ENCODE data around the gene ERO1B.

DNA sequence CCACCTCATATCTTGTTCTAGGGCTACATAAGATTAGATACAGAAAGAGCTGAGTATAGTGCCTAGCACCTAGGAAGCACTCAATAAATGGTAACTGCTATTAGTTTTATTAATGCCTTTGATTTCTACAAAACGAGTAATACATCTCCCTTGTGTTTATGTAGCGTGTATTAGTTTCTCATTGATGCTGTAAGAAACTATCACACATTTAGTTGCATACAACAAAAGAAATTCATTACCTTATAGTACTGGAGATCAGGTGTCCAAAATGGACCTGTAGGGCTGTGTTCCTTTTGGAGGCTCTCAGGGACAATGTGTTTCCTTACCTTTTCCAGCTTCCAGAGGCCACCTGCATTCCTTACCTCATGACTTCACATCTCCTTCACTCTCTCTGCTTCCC is 961 bp upstream of the ERO1B start:
- TF ChIP-seq ZNF121 (CRISPR knock-in tag; IDR thresholded peaks at IDR 0.05) (no peak), SPEN (CRISPR knock-in tag; IDR thresholded peaks at IDR 0.05; ENCODE audit: low read depth) (no peak), CHD2 (IDR thresholded peaks at IDR 0.05; ENCODE audit: low read depth, low read length) (no peak), HMG20B (CRISPR knock-in tag; conservative IDR thresholded peaks at IDR 0.05) (no peak), ZNF788 (CRISPR knock-in tag; IDR thresholded peaks at IDR 0.05; ENCODE audit: borderline replicate concordance) (no peak), PHF8 (CRISPR knock-in tag; IDR thresholded peaks at IDR 0.05) (no peak), PCBP1 (IDR thresholded peaks at IDR 0.05; ENCODE audit: borderline replicate concordance, low read depth, low read length) (no peak), CEBPB (IDR thresholded peaks at IDR 0.05; ENCODE audit: borderline replicate concordance, low read depth, low read length) (no peak), ZNF274 (CRISPR knock-in tag; IDR thresholded peaks at IDR 0.05) (no peak), ARNT (IDR thresholded peaks at IDR 0.05) (no peak), POLR2A (IDR thresholded peaks at IDR 0.05; ENCODE audit: insufficient read depth in 1 of 2, low read depth in 2 of 2, low read length in 2 of 2) (no peak)
- TF ChIP-seq, protein P1, sequence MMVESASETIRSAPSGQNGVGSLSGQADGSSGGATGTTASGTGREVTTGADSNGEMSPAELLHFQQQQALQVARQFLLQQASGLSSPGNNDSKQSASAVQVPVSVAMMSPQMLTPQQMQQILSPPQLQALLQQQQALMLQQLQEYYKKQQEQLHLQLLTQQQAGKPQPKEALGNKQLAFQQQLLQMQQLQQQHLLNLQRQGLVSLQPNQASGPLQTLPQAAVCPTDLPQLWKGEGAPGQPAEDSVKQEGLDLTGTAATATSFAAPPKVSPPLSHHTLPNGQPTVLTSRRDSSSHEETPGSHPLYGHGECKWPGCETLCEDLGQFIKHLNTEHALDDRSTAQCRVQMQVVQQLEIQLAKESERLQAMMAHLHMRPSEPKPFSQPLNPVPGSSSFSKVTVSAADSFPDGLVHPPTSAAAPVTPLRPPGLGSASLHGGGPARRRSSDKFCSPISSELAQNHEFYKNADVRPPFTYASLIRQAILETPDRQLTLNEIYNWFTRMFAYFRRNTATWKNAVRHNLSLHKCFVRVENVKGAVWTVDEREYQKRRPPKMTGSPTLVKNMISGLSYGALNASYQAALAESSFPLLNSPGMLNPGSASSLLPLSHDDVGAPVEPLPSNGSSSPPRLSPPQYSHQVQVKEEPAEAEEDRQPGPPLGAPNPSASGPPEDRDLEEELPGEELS (CRISPR knock-in tag; IDR thresholded peaks at IDR 0.05): no peak
- TF ChIP-seq, protein P2, sequence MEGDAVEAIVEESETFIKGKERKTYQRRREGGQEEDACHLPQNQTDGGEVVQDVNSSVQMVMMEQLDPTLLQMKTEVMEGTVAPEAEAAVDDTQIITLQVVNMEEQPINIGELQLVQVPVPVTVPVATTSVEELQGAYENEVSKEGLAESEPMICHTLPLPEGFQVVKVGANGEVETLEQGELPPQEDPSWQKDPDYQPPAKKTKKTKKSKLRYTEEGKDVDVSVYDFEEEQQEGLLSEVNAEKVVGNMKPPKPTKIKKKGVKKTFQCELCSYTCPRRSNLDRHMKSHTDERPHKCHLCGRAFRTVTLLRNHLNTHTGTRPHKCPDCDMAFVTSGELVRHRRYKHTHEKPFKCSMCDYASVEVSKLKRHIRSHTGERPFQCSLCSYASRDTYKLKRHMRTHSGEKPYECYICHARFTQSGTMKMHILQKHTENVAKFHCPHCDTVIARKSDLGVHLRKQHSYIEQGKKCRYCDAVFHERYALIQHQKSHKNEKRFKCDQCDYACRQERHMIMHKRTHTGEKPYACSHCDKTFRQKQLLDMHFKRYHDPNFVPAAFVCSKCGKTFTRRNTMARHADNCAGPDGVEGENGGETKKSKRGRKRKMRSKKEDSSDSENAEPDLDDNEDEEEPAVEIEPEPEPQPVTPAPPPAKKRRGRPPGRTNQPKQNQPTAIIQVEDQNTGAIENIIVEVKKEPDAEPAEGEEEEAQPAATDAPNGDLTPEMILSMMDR (CRISPR knock-in tag; IDR thresholded peaks at IDR 0.05): no peak
